Left ventricle myocardium inferior (tissue), 1 donor: ENCODE data around the gene MBNL3. TPM values are rescaled to one million over a fixed set of nuclear protein-coding genes. Genes with fewer than 3 reads are reported as not detected.

Experiments
- DNase-seq: peaks from one replicate; pipeline ENCODE4 v3.0.0-alpha.2; 2020
- H3K27ac ChIP-seq: fragments of 200-600 bp; replicated peaks from 2 replicates; pipeline ENCODE4 v1.8.0; 2021
- H3K27me3 ChIP-seq: fragments of 200-600 bp; 2 replicates; pipeline ENCODE4 v1.8.0; 2021; ENCODE audit warnings: low read depth
- H3K36me3 ChIP-seq: fragments of 200-600 bp; 2 replicates; pipeline ENCODE4 v1.8.0; 2021
- H3K4me1 ChIP-seq: fragments of 200-600 bp; 2 replicates; pipeline ENCODE4 v1.8.0; 2021
- H3K4me3 ChIP-seq: fragments of 200-600 bp; 2 replicates; pipeline ENCODE4 v1.8.0; 2021; ENCODE audit warnings: mild to moderate bottlenecking, moderate library complexity
- H3K9me3 ChIP-seq: fragments of 200-600 bp; replicated peaks from 2 replicates; pipeline ENCODE4 v1.8.0; 2021
- CTCF ChIP-seq: fragments of 200-600 bp; IDR thresholded peaks from 2 replicates; pipeline ENCODE4 v1.8.0; 2021; ENCODE audit warnings: antibody characterized with exemption, mild to moderate bottlenecking, borderline replicate concordance
- intact Hi-C: fragments of 100-400 bp; cut with micrococcal nuclease; formaldehyde crosslinking; loops from one replicate; pipeline ENCODE4 v1.11.0; 2022
- total RNA-seq: library from RNA; stranded (reverse); fragmentation: NEBNext Ultra II Directional; extraction: Animal tissue kit (Norgen Biotek cat#: 25700); gene quantifications from one replicate; pipeline ENCODE4 v1.2.1, GENCODE V29; 2021
- donor health status: DM: no; HTN: yes; CAD: no; lungs with severe emphysema.

MBNL3 gene
- total RNA-seq, 1 donor from 2014 or later = 38.5 TPM

- no peaks in the 10 kb centered on the region for H3K36me3 ChIP-seq
- H3K4me1 ChIP-seq = no peaks in the 10 kb centered on the region
- no peak for DNase-seq
- no peak overlapping the region for H3K27ac ChIP-seq
- H3K27me3 ChIP-seq = no peaks in the 10 kb centered on the region
- H3K9me3 ChIP-seq = no peaks in the 10 kb centered on the region
- H3K4me3 ChIP-seq = no peak overlapping the region
- no peak for TF ChIP-seq CTCF
- intact Hi-C loops = no loop called here
Observed at GRCh38 chrX:132367984-132368383, 120.9 kb downstream of the MBNL3 start.

- intact Hi-C loops = no loop called here
- Histone ChIP-seq H3K4me1 (no peaks in the 10 kb centered on the region), H3K27ac (no peak overlapping the region), H3K9me3 (no peaks in the 10 kb centered on the region), H3K4me3 (no peak overlapping the region), H3K36me3 (no peaks in the 10 kb centered on the region), H3K27me3 (no peaks in the 10 kb centered on the region)
- TF ChIP-seq CTCF = no peak
- no peak for DNase-seq
Observed at GRCh38 chrX:132367314-132367713, 121.5 kb downstream of the MBNL3 start.

- intact Hi-C loops = no loop called here
- Histone ChIP-seq H3K36me3 (no peaks in the 10 kb centered on the region), H3K9me3 (no peaks in the 10 kb centered on the region), H3K4me1 (no peaks in the 10 kb centered on the region), H3K27ac (no peak overlapping the region), H3K4me3 (no peak overlapping the region), H3K27me3 (no peaks in the 10 kb centered on the region)
- DNase-seq = no peak
- TF ChIP-seq CTCF = no peak
Observed at GRCh38 chrX:132365490-132365889, 123.3 kb downstream of the MBNL3 start.

- Histone ChIP-seq H3K4me1 (no peaks in the 10 kb centered on the region), H3K27ac (no peak overlapping the region), H3K27me3 (no peaks in the 10 kb centered on the region), H3K36me3 (no peaks in the 10 kb centered on the region), H3K9me3 (no peaks in the 10 kb centered on the region), H3K4me3 (no peak overlapping the region)
- no peak for TF ChIP-seq CTCF
- intact Hi-C loops = no loop called here
- DNase-seq = no peak
Observed at GRCh38 chrX:132364313-132364712, 124.5 kb downstream of the MBNL3 start.

- TF ChIP-seq CTCF = no peak
Observed at GRCh38 chrX:132353430-132353829, 135.4 kb downstream of the MBNL3 start.

GRCh38 chrX:132336172-132336571 is 152.7 kb downstream of the MBNL3 start:
- no peaks in the 10 kb centered on the region for H3K9me3 ChIP-seq
- TF ChIP-seq CTCF = no peak
- H3K27ac ChIP-seq = no peak overlapping the region
- intact Hi-C loops = no loop called here
- no peak for DNase-seq
- no peak overlapping the region for H3K4me3 ChIP-seq
- no peaks in the 10 kb centered on the region for H3K36me3 ChIP-seq
- no peaks in the 10 kb centered on the region for H3K4me1 ChIP-seq
- no peaks in the 10 kb centered on the region for H3K27me3 ChIP-seq

More at GRCh38 chrX:132353430-132353829, 135.4 kb downstream of the MBNL3 start:
- no peaks in the 10 kb centered on the region for H3K4me1 ChIP-seq
- DNase-seq = no peak
- intact Hi-C loops = no loop called here
- no peaks in the 10 kb centered on the region for H3K27me3 ChIP-seq
- no peak overlapping the region for H3K4me3 ChIP-seq
- no peaks in the 10 kb centered on the region for H3K36me3 ChIP-seq
- H3K27ac ChIP-seq = no peak overlapping the region
- H3K9me3 ChIP-seq = no peaks in the 10 kb centered on the region
